Upper lobe of left lung (tissue), 6 donors: ENCODE data around the gene OTUD6A. TPM values are rescaled to one million over a fixed set of nuclear protein-coding genes. Genes with fewer than 3 reads are reported as not detected.

Experiments
- ATAC-seq, 2 donors: fragments of 200-7000 bp; cut with Tn5 transposase; one replicate each; pipeline ENCODE4 v1.9.1; 2022; ENCODE audit warnings: mild to moderate bottlenecking in 2 of 2, moderate library complexity in 2 of 2; ENCODE audit not compliant: low FRiP score in 2 of 2
- DNase-seq, 2 donors: peaks; one replicate each; pipeline ENCODE4 v3.0.0-alpha.2; 2019 to 2020
- H3K27ac ChIP-seq, 4 donors: fragments of 200-600 bp; sonication (generic); one replicate each; pipeline ENCODE4 v1.5.1; 2016 to 2019
- H3K27me3 ChIP-seq, 4 donors: fragments of 200-600 bp; sonication (generic); one replicate each; pipeline ENCODE4 v1.5.1; 2017 to 2019
- H3K36me3 ChIP-seq, 4 donors: fragments of 200-600 bp; sonication (generic); one replicate each; pipeline ENCODE4 v1.5.1; 2016 to 2019
- H3K4me1 ChIP-seq, 4 donors: fragments of 200-600 bp; sonication (generic); one replicate each; pipeline ENCODE4 v1.5.1; 2018 to 2019
- H3K4me3 ChIP-seq, 4 donors: fragments of 200-600 bp; sonication (generic); one replicate each; pipeline ENCODE4 v1.5.1; 2017 to 2019; ENCODE audit warnings: mild to moderate bottlenecking in 2 of 4, moderate library complexity in 1 of 4
- H3K9me3 ChIP-seq, 4 donors: fragments of 200-600 bp; sonication (generic); one replicate each; pipeline ENCODE4 v1.5.1; 2018 to 2019
- CTCF ChIP-seq, 6 experiments: fragments of 450-650 bp in 4 of 6; fragments of 200-600 bp in 2 of 6; sonication (generic) in 2 of 6; IDR thresholded peaks; one replicate each; pipeline ENCODE4 v1.5.1; 2016 to 2019; ENCODE audit warnings: antibody characterized with exemption in 6 of 6
- EP300 ChIP-seq, 4 donors: sonication (generic); formaldehyde crosslinking; IDR thresholded peaks; one replicate each; pipeline ENCODE4 v1.5.1; 2017; ENCODE audit warnings: antibody characterized with exemption in 4 of 4, control low read depth in 2 of 4
- POLR2A ChIP-seq, 4 donors: fragments of 450-650 bp; IDR thresholded peaks; one replicate each; pipeline ENCODE4 v1.5.1; 2016 to 2017; ENCODE audit warnings: antibody characterized with exemption in 4 of 4, mild to moderate bottlenecking in 2 of 4
- POLR2AphosphoS5 ChIP-seq, 2 donors: sonication (generic); formaldehyde crosslinking; IDR thresholded peaks; one replicate each; pipeline ENCODE4 v1.5.1; 2017; ENCODE audit warnings: antibody characterized with exemption in 2 of 2
- WGBS, 2 donors: methylation state at CpG; one replicate each; pipeline ENCODE4 v1.1.5; 2017 to 2018; 5-methylcytosine and 5-hydroxymethylcytosine counted together
- total RNA-seq, 6 donors: library from RNA; depleted of rRNA in 4 of 6; stranded (reverse); fragments of >200 nt in 4 of 6; gene quantifications; one replicate each; pipeline versions ENCODE4 v1.1.0 to v1.2.1, GENCODE V29; 2016 to 2021
- donor health status: DM: no; HTN: no; CAD: no; lungs with moderate emphysema.
- donor health status: DM: no; HTN: yes; CAD: no; lungs with severe emphysema.

The OTUD6A gene
- total RNA-seq, 6 donors from 2014 or later, result not detected

- Histone ChIP-seq H3K9me3 (no peaks in the 10 kb centered on the region), H3K4me1 (no peaks in the 10 kb centered on the region), H3K27ac (no peak within 1 kb of the TSS), H3K36me3 (no peaks in the 10 kb centered on the region), H3K4me3 (no peak within 1 kb of the TSS), H3K27me3 (no peaks in the 10 kb centered on the region)
- no peak for TF ChIP-seq POLR2AphosphoS5 (IDR thresholded peaks at IDR 0.05)
- TF ChIP-seq EP300 (IDR thresholded peaks at IDR 0.05), result no peak
- no peak for TF ChIP-seq POLR2A (IDR thresholded peaks at IDR 0.05)
- TF ChIP-seq CTCF (IDR thresholded peaks at IDR 0.05), result no peak
- DNase-seq (peak in 1 of 2 donors; percentile 22), ATAC-seq (no peak)
- 53 to 85% methylated on average over 2 to 4 of the region's 4 CpGs for WGBS, 2 donors
Measured at GRCh38 chrX:70049925-70050324, 12.3 kb upstream of the OTUD6A start, which contains the start of gene AWAT2. Gene AWAT2, minus strand, starts transcription at chrX:70049938. Its CDS starts 6 bp downstream, at chrX:70049932.

- ATAC-seq (no peak), DNase-seq (no peak)
- H3K36me3 ChIP-seq, result no peaks in the 10 kb centered on the region
- H3K4me3 ChIP-seq, result no peak overlapping the region
- TF ChIP-seq EP300 (IDR thresholded peaks at IDR 0.05) (no peak), CTCF (IDR thresholded peaks at IDR 0.05) (no peak), POLR2A (IDR thresholded peaks at IDR 0.05) (no peak), POLR2AphosphoS5 (IDR thresholded peaks at IDR 0.05) (no peak)
- H3K4me1 ChIP-seq, result no peaks in the 10 kb centered on the region
- no peaks in the 10 kb centered on the region for H3K9me3 ChIP-seq
- 29 to 79% methylated on average over 1 to 11 of the region's 11 CpGs for WGBS, 2 donors
- no peaks in the 10 kb centered on the region for H3K27me3 ChIP-seq
- no peak overlapping the region for H3K27ac ChIP-seq
Measured at GRCh38 chrX:70052895-70053615, 9.2 kb upstream of the OTUD6A start.

- H3K36me3 ChIP-seq, result no peaks in the 10 kb centered on the region
- DNase-seq, result no peak
- ATAC-seq, result no peak
- no peak overlapping the region for H3K27ac ChIP-seq
- no peaks in the 10 kb centered on the region for H3K9me3 ChIP-seq
- no peak for TF ChIP-seq POLR2AphosphoS5 (IDR thresholded peaks at IDR 0.05)
- TF ChIP-seq POLR2A (IDR thresholded peaks at IDR 0.05), result no peak
- no peak for TF ChIP-seq EP300 (IDR thresholded peaks at IDR 0.05)
- TF ChIP-seq CTCF (IDR thresholded peaks at IDR 0.05), result no peak
- H3K4me3 ChIP-seq, result no peak overlapping the region
- no peaks in the 10 kb centered on the region for H3K4me1 ChIP-seq
- no peaks in the 10 kb centered on the region for H3K27me3 ChIP-seq
- WGBS, 2 donors, result 68 to 94% methylated on average over 2 to 5 of the region's 5 CpGs
Measured at GRCh38 chrX:70054391-70054790, 7.9 kb upstream of the OTUD6A start.

GRCh38 chrX:70062961-70063550 lies 799 bp downstream of the OTUD6A start:
- Histone ChIP-seq H3K27me3 (no peaks in the 10 kb centered on the region), H3K36me3 (no peaks in the 10 kb centered on the region), H3K4me1 (no peaks in the 10 kb centered on the region), H3K27ac (no peak overlapping the region), H3K4me3 (no peak overlapping the region), H3K9me3 (no peaks in the 10 kb centered on the region)
- WGBS, 2 donors, result 87 to 95% methylated on average over 28 to 52 of the region's 52 CpGs
- DNase-seq (peak in 1 of 2 donors; percentile 56), ATAC-seq (no peak)
- no peak for TF ChIP-seq POLR2AphosphoS5 (IDR thresholded peaks at IDR 0.05)
- no peak for TF ChIP-seq EP300 (IDR thresholded peaks at IDR 0.05)
- TF ChIP-seq CTCF (IDR thresholded peaks at IDR 0.05), result no peak
- no peak for TF ChIP-seq POLR2A (IDR thresholded peaks at IDR 0.05)
